PC-9 (cell line): ENCODE results near the gene GLB1L2. TPM values are rescaled to one million over a fixed set of nuclear protein-coding genes. Genes with fewer than 3 reads are reported as not detected.

ENCODE experiments used
- BruUV-seq: library from RNA; stranded (reverse); fragments of 400-500 nt; replicated peaks from 2 replicates; lab custom pipeline; 2021; lab: Mats Ljungman, UMichigan
- CTCF ChIA-PET: fragments of 300-600 bp; sonication (Branson Sonifier 250); formaldehyde crosslinking; loops from one replicate; lab custom pipeline; 2022; ENCODE audit warnings: antibody characterized with exemption; lab: Charles Lee
- POLR2A ChIA-PET: fragments of 300-600 bp; sonication (Branson Sonifier 250); formaldehyde crosslinking; loops from one replicate; lab custom pipeline; 2022; ENCODE audit warnings: antibody characterized with exemption; ENCODE audit not compliant: unreplicated experiment; lab: Charles Lee
- DNase-seq, 2 experiments: peaks; one replicate each; pipeline versions ENCODE4 v3.0.0 to v3.0.0-alpha.2; 2015 to 2022; ENCODE audit warnings: mixed read lengths in 1 of 2
- H2AFZ ChIP-seq: fragments of 200-600 bp; sonication (generic); 2 replicates; pipeline ENCODE4 v1.8.1; 2017; ENCODE audit warnings: antibody characterized with exemption
- H3F3A ChIP-seq: fragments of 200-600 bp; sonication (generic); 2 replicates; pipeline ENCODE4 v1.8.1; 2017; ENCODE audit warnings: antibody characterized with exemption, mild to moderate bottlenecking, low read depth; ENCODE audit not compliant: insufficient read depth
- H3K27ac ChIP-seq: fragments of 200-600 bp; sonication (generic); 2 replicates; pipeline ENCODE4 v1.6.1; 2016; ENCODE audit warnings: mixed run types
- H3K27me3 ChIP-seq: fragments of 200-600 bp; sonication (generic); 2 replicates; pipeline ENCODE4 v1.6.1; 2016; ENCODE audit warnings: low read depth, mixed run types; ENCODE audit not compliant: insufficient read depth
- H3K36me3 ChIP-seq: fragments of 200-600 bp; sonication (generic); 2 replicates; pipeline ENCODE4 v1.6.1; 2016; ENCODE audit warnings: low read depth, mixed run types
- H3K4me1 ChIP-seq: fragments of 200-600 bp; sonication (generic); replicated peaks from 2 replicates; pipeline ENCODE4 v1.6.1; 2016; ENCODE audit warnings: mixed run types; ENCODE audit not compliant: insufficient read depth
- H3K4me2 ChIP-seq: fragments of 200-600 bp; sonication (generic); 2 replicates; pipeline ENCODE4 v1.6.1; 2017; ENCODE audit warnings: mixed run types
- H3K4me3 ChIP-seq: fragments of 200-600 bp; sonication (generic); 2 replicates; pipeline ENCODE4 v1.6.1; 2016; ENCODE audit warnings: mixed run types
- H3K79me2 ChIP-seq: fragments of 200-600 bp; sonication (generic); 2 replicates; pipeline ENCODE4 v1.6.1; 2017; ENCODE audit warnings: low read depth, mixed run types
- H3K9me2 ChIP-seq: fragments of 200-600 bp; sonication (generic); 2 replicates; pipeline ENCODE4 v1.8.1; 2017; ENCODE audit warnings: mild to moderate bottlenecking; ENCODE audit not compliant: insufficient read depth
- H3K9me3 ChIP-seq: fragments of 200-600 bp; sonication (generic); 2 replicates; pipeline ENCODE4 v1.8.1; 2016; ENCODE audit warnings: low read depth; ENCODE audit not compliant: insufficient read depth
- H4K20me1 ChIP-seq: fragments of 200-600 bp; sonication (generic); 2 replicates; pipeline ENCODE4 v1.8.1; 2017; ENCODE audit not compliant: insufficient read depth
- EZH2 ChIP-seq: fragments of 200-600 bp; sonication (generic); IDR thresholded peaks from 2 replicates; pipeline ENCODE4 v1.8.0; 2017; ENCODE audit warnings: antibody characterized with exemption, low read depth
- intact Hi-C: fragments of 100-400 bp; cut with micrococcal nuclease; formaldehyde crosslinking; loops from one replicate; pipeline ENCODE4 v1.10.0; 2022; ENCODE audit not compliant: unreplicated experiment
- total RNA-seq: library from RNA; stranded (reverse); gene quantifications from 2 replicates; pipeline ENCODE4 v1.2.3, GENCODE V29; 2021
- TF ChIP-seq, protein P1 (sequence below): fragments of 200-600 bp; sonication (generic); conservative IDR thresholded peaks from 2 replicates; pipeline ENCODE4 v1.6.1; 2017; ENCODE audit warnings: mixed run types, antibody characterized with exemption, mild to moderate bottlenecking, moderate library complexity

GLB1L2 gene
- total RNA-seq, 1 experiment from 2014 or later = 32.2 TPM

DNA sequence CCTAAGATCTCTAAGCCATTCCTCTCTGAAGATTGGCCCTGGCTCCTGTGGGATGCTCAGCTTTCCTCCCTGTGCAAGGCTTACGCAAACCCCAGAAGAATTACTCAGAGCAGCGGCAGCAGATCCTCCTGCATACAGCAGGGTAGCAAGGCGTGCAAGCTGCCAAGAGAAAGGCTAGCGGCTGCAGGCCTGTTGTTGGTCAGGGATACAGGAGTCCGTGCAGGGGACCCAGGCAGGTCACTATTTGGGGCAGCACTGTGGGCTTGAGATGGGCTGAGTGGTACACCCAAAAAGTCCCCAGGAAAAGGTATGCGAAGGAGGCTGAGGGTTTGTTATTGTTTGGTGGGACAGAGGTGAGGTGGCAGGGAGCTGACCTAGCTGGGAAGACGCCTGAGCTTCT, 1.5 kb downstream of the GLB1L2 start:
- Histone ChIP-seq H3K9me3 (no peaks in the 10 kb centered on the region), H3K4me2 (peak overlapping the region; percentile 92), H4K20me1 (no peaks in the 10 kb centered on the region; the same call in 1 of the 2 replicates), H3K27ac (no peak overlapping the region), H3K36me3 (no peaks in the 10 kb centered on the region), H3K27me3 (0 out of 2 replicates have a peak, but pooled peaks cover 6% of the 10 kb centered on the region), H3F3A (peaks cover 11% of the 10 kb centered on the region; the same call in 1 of the 2 replicates), H3K79me2 (peaks cover 13% of the 10 kb centered on the region), H3K4me3 (no peak overlapping the region; the same call in 1 of the 2 replicates), H3K9me2 (no peaks in the 10 kb centered on the region), H3K4me1 (peaks cover 32% of the 10 kb centered on the region), H2AFZ (no peak overlapping the region)
- no peak for TF ChIP-seq EZH2
- TF ChIP-seq, protein P1, sequence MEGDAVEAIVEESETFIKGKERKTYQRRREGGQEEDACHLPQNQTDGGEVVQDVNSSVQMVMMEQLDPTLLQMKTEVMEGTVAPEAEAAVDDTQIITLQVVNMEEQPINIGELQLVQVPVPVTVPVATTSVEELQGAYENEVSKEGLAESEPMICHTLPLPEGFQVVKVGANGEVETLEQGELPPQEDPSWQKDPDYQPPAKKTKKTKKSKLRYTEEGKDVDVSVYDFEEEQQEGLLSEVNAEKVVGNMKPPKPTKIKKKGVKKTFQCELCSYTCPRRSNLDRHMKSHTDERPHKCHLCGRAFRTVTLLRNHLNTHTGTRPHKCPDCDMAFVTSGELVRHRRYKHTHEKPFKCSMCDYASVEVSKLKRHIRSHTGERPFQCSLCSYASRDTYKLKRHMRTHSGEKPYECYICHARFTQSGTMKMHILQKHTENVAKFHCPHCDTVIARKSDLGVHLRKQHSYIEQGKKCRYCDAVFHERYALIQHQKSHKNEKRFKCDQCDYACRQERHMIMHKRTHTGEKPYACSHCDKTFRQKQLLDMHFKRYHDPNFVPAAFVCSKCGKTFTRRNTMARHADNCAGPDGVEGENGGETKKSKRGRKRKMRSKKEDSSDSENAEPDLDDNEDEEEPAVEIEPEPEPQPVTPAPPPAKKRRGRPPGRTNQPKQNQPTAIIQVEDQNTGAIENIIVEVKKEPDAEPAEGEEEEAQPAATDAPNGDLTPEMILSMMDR = no peak
- DNase-seq = no peak
- intact Hi-C loops = loop anchor here (5.0 kb wide), 1 partner anchor 81 kb away; the partner anchor contains the start of genes ACAD8 and THYN1
- ChIA-PET POLR2A (no interaction called here), CTCF (no interaction called here)
- no TSS peak for BruUV-seq

DNA sequence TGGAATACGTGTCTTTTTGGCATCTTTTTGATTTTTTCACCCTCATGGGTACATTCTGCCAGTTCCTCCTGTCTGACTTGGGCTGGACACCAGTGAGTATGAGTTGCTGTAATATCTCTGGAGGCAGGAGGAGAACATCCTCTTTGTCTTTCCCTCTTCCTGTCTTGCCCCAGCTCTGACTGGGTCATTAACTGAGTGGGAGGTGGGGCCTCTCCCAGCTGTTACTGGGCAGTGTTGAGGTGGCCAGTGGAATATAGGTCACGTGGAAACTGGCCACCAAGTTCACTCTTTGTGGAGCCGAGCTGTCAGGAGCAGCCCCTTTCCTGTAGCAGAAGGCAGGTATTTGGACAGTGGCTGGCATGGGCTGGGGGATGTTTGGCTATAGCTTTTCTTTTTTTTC, 2.2 kb downstream of the GLB1L2 start:
- TF ChIP-seq, protein P1 = no peak
- no peak for TF ChIP-seq EZH2
- Histone ChIP-seq H4K20me1 (no peaks in the 10 kb centered on the region; the same call in 1 of the 2 replicates), H3K27me3 (0 out of 2 replicates have a peak, but pooled peaks cover 6% of the 10 kb centered on the region), H3K36me3 (no peaks in the 10 kb centered on the region), H3K4me2 (no peak overlapping the region), H3K79me2 (peaks cover 13% of the 10 kb centered on the region), H3K27ac (no peak overlapping the region), H2AFZ (no peak overlapping the region), H3K9me2 (no peaks in the 10 kb centered on the region), H3K4me3 (no peak overlapping the region), H3K4me1 (peaks cover 34% of the 10 kb centered on the region), H3F3A (peaks cover 14% of the 10 kb centered on the region; the same call in 1 of the 2 replicates), H3K9me3 (no peaks in the 10 kb centered on the region)
- CTCF ChIA-PET = no interaction called here
- POLR2A ChIA-PET = no interaction called here
- intact Hi-C loops = loop anchor here (5.0 kb wide), 1 partner anchor 82 kb away; the partner anchor contains the start of genes ACAD8 and THYN1
- no TSS peak for BruUV-seq
- no peak for DNase-seq

DNA sequence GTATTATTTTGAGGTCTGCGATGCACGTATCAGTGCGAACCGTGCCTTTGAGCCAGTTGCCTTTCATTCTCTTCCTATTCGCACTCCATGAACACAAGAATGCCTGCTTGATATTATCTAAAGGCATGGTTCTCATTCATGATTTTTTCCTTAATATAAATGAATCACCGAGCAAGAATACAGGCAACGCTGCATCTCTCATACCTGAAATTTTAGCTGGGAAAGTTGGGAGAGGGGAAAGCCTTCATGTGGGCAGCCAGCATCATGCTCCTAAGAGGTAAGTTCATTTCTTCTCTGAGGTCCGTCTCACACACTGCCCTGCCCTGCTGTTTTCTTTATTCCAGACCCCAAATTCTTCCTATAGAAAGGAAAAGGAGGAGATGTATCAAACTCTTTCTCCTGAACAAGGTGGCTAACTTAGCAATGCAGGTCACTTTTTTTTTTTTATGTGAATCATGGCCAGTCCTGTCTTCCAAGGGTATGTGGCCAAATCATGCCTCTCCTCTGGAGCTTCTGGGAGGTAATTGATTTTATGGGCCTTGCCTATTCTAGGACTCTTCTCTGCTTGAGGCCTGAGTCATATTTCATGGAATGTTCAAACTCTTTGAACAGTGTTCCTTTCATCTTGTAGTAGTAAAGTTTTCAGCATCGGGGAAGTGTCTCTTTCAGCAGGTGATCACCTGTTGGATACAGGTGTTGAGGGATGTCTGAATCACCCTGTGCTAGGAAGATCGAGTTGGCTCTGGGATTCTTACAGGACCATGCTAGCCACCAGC, 3.2 kb downstream of the GLB1L2 start:
- ChIA-PET CTCF (no interaction called here), POLR2A (no interaction called here)
- no peaks in the 10 kb centered on the region; the same call in 1 of the 2 replicates for H4K20me1 ChIP-seq
- peak in 1 of 2 experiments; percentile 82 for DNase-seq
- peaks cover 22% of the 10 kb centered on the region for H3F3A ChIP-seq
- H3K4me1 ChIP-seq = peaks cover 44% of the 10 kb centered on the region
- 0 out of 2 replicates have a peak overlapping the region, but pooled peaks have one; percentile 10 for H3K4me2 ChIP-seq
- no peaks in the 10 kb centered on the region for H3K36me3 ChIP-seq
- intact Hi-C loops = loop anchor here (5.0 kb wide), 1 partner anchor 83 kb away; the partner anchor contains the start of genes ACAD8 and THYN1
- TF ChIP-seq EZH2 = no peak
- TF ChIP-seq, protein P1 = no peak
- H3K79me2 ChIP-seq = peaks cover 13% of the 10 kb centered on the region
- H3K27ac ChIP-seq = no peak overlapping the region
- H3K4me3 ChIP-seq = no peak overlapping the region
- H2AFZ ChIP-seq = no peak overlapping the region
- BruUV-seq = no TSS peak
- H3K9me2 ChIP-seq = no peaks in the 10 kb centered on the region
- H3K9me3 ChIP-seq = no peaks in the 10 kb centered on the region
- 0 out of 2 replicates have a peak, but pooled peaks cover 6% of the 10 kb centered on the region for H3K27me3 ChIP-seq
